Stimulated activated CD8-positive, alpha-beta memory T cell treated with anti-CD3 and anti-CD28 coated beads, Interleukin-2, amount 100 ng/mL, for 48 hours (primary cell): ENCODE data around the gene FTCDNL1.

Experiments used
- DNase-seq, 2 donors: peaks; one replicate each; pipeline ENCODE4 v3.0.0-alpha.2; 2020; ENCODE audit warnings: low read depth in 2 of 2

The FTCDNL1 gene

DNA sequence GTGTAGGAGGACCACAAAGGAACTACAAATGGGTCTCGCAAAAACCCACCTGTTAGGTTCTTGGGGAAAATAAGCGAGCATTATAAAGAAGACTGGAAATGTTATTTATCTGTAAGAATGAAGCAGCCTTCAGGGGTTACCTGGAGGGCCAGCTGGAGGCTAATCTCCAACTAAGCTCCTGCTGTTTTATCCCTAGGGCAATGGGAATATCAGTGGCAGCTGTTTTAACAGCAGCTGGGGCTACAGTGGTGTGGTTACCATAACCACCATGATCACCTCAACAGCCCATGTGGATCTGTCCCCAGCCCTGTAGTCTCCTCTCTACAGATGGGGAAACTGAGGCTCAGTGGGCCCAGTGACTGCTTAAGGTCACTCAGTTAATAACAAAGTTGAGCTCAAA, 108.1 kb downstream of the FTCDNL1 start:
- DNase-seq = no peak

DNA sequence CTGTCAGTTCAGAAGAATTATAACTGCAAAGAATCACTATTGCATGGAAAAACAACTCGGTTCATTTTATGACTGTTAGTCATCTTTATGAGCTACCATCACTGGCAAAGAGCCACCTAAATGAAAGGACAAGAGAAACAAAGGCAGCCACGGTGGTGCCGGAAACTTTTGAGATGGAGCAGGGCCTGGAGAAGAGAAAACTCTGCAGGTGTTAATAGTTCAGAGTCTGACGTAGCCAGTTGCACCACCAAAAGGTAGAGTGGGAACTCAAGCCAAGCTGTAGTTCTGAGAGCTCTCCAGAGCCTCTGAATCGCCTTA, 110.9 kb downstream of the FTCDNL1 start:
- DNase-seq = no peak

DNA sequence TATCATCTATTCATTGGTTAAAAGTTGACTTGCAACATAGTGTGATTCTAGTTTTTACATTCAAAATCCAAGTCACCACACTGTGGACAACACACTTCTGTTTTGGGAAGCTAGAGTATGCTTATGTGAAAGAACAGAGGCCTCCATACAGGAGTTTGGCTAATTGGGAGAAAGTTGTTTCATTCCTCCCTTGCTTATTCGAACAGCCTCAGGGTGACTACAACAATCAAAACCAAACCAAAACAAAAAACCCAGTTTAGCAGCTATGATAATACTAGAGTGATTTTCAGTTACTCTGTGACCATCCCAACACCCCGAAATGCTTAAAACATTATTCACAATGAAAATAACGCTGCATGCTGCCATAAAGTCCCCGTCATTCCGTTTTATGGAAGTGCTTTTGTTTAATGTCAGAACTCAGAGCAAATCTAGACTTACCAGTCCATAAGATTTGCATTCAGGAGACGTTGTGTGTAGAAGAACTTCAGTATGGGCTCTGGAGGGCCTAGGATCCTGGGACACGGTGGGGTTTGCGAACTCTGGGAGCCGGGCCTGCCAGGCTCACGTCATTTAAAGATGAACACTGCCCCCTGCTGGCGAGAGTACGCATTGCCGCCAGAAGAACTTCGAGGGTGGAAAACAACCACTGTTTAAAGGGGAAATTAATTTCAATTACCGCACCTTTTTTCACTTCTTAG, 111.4 kb downstream of the FTCDNL1 start:
- DNase-seq = peak; percentile 42 to 57

DNA sequence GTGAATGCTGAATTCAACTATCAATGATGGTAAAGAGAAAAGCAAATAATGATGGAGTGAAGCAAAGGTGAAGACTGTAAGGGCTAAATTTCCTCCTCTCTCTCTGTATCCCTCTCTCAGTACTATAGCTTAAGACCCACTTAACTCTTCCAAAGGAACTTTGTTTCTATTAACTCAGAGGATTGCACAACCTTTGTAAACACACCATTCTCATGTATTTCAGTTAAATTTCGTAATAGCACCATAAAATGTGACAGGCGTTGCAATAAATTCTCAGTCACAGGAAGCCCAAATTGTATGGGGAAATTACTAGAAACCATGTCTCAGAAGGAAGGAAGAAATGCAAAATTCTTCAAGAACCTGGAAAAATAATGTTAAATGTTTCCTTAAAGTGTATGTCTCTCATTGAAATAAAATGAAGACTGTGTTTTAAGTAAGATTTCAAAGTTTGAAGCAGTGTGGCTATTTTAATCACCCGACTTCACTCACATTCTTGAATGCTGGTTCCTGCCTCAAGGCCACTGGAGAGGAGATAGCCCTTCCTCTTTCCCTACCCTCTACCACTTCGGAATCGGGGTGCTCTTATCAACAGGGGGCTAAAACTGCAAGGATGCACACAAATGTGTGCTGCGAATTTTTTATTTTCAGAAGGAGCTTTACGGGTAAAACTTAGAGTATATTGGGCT, 112.1 kb downstream of the FTCDNL1 start:
- DNase-seq = no peak

DNA sequence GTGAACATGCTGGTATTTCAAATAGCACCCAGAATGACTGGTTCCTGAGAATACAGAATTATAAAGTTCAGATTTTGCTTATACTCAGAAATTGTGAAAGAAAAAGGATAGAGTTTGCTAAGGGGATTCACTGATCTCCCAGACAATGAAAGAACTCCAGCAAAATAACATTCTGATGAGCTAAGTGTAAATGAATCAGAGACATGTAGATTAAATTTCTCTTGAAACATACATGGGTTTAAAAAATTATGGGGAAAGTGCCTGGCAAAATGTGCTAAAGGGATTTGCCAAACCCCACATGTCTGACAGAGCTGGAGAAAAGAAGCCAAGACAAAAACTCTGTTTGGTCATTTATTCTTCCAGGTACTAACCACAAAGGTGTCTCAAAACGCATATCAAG, 116.3 kb downstream of the FTCDNL1 start:
- no peak for DNase-seq

DNA sequence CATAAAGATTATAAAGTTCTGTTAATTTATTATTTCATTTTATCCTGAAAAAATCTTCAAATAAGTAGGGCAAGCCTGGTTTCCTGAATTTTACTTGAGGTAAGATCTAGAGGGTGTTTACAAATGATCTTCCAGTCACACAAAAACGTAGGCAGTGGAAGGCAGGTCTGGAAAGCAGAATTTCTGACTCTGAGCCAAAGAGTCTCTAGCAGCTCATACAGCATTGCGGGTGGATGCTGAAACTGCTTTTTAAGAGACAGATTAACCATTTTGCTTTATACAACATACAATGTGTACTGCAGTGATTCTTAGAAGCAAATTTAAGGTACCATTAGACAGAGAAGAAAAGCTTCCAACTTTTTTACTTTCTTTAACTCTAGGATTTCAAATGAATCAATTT, 117.0 kb downstream of the FTCDNL1 start:
- no peak for DNase-seq

DNA sequence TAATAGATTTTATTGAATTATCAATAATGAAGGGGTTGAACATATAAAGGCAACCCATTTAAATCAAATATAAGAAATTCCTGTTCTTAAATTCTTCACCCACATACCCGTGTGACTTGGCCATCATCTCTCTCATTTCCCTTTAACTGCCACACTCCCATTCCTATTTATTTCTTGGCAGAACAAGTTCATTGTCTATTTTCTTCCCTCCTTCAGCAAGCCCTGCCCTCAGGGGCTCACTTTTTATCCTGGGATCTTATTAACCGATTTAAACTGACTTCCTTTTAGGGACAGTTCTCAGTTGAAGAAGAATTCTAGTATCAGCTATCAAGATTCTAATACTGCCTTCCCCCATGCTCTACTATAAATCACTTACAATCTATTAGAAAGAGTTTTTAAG, 123.2 kb downstream of the FTCDNL1 start:
- no peak for DNase-seq

DNA sequence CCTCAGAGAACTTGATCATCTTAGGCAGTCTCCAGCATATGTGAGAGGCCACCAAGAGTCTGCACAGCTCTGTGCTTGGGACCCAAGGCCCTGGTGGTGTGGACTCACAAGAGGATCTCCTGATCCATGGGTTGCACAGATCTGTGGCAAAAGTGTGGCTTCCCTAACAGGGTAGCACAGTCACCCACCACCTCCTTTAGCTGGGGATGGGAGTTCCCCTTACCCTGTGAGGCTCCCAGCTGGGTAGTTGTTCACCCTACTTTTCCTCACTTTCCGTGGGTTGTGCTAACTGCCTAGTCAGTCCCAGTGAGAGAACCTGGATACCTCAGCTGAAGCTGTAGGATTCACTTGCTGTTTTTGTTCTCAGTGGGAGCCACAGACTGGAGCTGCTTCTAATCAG, 123.7 kb downstream of the FTCDNL1 start:
- DNase-seq = no peak

DNA sequence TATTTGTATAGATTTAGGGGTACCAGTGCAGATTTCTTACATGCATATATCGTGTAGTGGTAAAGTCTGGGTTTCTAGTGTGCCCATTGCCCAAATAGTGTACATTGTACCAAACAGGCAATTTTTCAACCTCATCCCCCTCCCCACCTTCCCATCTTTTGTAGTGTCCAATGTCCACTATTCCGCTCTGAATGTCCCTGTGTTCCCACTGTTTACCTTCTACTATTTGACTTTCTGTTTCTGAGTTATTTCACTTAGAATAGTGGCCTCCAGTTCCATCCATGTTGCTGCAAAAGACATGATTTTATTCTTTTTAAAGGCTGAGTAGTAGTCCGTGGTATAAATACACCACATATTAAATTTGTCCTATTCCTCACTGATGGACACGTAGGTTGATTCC, 132.9 kb downstream of the FTCDNL1 start:
- DNase-seq = no peak

DNA sequence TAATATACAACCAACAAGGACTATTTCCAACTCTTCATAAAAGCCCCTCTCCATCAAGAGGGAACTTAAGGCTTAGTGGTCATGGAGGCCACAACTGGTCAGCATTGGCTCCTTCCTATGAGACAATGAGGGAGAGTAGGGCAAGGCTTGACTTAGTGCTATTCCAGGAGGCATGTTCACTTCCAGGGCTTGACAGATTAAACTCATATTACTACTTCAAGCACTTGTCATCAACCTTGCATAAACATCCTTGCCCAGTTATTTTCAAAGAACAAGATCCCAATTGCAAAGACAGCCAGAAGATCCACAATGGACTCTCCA, 133.4 kb downstream of the FTCDNL1 start:
- no peak for DNase-seq

DNA sequence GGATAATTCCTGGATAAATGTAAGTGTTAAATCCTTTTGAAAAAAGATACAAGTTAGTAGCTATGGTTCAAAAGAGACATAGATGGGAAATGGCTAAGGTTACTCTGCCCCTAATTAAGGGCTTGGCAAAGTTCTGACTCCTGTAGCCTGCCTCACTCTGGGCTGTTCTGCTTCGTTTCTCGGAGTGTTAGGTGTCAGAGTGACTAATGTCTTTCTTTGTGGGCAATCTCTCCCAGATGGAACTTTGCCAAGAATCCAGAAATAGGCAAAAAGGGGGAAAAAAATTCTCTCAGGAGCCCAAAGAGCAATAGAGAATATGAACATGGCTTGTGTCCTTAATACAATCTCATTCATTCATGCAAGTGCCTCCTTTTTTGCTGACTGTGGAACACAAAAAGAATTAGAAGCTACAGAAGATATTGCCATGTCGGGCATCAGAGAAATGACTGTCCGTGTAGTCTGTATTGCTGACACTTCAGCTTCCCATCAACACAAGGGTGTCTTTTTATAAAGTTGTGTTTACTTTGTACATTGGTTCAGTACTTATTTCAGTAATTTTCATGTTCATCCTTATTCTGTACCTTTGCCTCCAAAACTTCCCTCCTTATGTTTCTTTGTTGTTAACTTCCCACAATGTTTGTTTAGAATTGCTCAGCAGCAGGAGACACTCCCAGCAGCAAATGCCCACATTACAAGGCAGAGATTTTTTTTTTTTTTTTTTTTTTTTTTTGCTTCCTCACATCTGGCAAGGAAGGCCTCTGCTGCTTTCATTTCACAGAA, 134.0 kb downstream of the FTCDNL1 start:
- DNase-seq = no peak

DNA sequence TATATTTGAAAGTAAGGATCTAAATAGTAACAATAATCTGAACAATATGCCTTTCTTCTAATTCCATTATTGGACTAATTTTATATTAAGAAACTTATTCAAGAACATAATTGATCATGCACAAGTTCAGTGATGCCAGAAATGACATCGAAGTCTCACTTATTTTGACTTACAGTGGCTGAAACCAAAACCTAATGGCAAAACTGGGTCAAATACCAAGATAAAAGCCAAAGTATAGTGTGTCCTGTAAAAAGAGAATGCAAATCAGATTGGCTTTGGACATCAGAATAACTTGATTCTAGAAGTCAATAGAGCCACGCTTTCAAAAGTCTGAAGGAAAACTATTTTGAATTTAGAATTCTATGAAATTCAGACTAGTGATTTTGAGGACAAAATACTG, 137.2 kb downstream of the FTCDNL1 start:
- no peak for DNase-seq

DNA sequence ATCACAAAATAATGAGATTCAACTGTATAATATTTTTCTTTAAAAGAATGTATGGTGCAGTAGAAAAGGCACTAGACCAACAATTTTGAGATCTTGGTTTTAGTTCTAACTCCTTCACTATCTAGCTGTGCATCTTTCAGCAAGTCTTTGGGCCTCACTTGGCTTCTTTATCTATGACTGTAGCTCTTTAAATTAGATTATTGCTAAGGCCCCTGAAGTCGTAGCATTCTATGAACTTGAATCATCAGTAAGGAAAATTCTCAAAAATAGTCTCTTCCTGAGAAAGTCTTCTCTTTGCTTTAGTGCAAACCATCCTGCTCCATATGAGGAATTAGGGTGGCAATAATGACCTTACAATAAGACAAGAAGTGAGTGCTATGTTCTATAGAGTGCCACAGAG, 140.4 kb downstream of the FTCDNL1 start:
- no peak for DNase-seq
